ENCODE data around the gene RNF187. TPM values are rescaled to one million over a fixed set of nuclear protein-coding genes. Genes with fewer than 3 reads are reported as not detected.
"Not testable (repeated sequence)": the region's sequence is repeated elsewhere in the genome, so short reads cannot be mapped to it uniquely, and the experiment has no call there.

RNF187 gene
- total RNA-seq, 4 donors from 2014 or later = 20.8 to 26.5 (median 23.5) TPM

DNA sequence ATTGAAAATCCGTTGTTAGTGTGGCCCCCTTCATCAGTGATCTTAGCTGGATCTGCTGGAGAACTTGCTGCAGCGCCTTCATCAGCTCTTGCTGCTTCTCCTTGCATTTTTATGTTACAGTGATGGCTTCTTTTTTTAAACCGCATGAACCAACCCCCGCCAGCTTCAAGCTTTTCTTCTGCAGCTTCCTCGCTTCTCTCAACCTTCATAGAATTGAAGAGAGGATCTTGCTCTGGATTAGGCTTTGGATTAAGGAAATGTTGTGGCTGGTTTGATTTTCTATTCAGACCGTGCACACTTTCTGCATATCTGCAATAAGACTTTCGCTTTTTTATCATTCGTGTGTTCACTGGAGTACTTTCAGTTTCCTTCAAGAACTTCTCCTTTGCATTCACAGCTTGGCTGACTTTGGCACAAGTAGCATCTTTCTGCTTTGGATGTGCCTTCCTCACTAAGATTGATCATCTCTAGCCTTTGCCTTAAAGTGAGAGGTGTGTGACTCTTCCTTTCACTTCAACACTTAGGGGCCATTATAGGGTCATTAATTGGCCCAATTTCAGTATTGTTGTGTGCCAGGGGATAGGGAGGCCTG, 13.1 kb downstream of the RNF187 start:
- TF ChIP-seq, protein P1, sequence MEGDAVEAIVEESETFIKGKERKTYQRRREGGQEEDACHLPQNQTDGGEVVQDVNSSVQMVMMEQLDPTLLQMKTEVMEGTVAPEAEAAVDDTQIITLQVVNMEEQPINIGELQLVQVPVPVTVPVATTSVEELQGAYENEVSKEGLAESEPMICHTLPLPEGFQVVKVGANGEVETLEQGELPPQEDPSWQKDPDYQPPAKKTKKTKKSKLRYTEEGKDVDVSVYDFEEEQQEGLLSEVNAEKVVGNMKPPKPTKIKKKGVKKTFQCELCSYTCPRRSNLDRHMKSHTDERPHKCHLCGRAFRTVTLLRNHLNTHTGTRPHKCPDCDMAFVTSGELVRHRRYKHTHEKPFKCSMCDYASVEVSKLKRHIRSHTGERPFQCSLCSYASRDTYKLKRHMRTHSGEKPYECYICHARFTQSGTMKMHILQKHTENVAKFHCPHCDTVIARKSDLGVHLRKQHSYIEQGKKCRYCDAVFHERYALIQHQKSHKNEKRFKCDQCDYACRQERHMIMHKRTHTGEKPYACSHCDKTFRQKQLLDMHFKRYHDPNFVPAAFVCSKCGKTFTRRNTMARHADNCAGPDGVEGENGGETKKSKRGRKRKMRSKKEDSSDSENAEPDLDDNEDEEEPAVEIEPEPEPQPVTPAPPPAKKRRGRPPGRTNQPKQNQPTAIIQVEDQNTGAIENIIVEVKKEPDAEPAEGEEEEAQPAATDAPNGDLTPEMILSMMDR (IDR thresholded peaks at IDR 0.05) = no peak
- DNase-seq (ENCODE audit: low spot score) (no peak), ATAC-seq (ENCODE audit: low FRiP score) (no peak)

DNA sequence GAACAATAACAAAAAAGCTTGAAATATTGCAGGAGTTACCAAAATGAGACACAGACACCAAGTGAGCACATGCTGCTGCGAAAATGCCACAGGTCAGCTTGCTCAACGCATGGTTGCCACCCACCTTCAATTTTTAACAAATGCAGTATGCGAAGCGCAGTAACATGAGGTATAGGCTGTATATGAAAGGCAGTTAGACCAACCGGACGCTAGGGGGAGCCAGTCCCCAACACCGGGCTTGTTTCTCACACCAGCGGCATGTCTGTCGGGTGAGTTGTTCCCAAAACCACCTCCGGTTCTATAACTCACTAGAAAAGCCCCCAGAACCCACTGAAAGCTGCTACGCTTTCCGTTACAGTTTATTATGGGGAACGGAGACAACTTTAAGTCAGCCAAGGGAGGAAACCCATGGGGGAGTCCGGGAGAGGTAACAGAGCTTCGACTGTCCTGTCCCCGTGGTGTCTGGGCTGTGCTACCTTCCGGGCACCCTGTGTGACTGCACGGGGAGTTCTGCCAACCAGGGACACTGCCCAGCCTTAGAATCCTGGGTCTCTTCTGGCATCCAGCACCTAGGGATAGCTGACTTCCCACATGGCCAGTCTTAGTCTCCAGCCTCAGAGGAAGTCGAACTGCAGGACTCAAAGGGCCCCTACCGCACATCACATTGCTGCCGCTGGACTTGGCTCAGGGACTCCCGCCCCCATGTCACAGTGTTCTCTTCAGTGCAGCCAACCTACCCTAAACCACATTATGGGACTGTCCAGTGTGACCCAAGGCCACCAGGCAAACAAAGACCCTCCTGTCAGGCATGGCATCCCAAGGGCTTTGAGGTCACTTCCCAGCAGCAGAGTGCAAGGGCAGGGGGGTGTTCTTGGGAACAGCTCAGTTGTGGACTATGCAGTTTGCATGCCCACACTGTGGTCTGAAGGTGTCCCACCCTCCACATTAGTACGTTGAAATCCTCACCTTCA, 14.0 kb downstream of the RNF187 start:
- peak; percentile 69 for DNase-seq (ENCODE audit: low spot score)
- TF ChIP-seq, protein P1 (IDR thresholded peaks at IDR 0.05) = peak in 2 of 3 donors; percentile 29 to 35
- ATAC-seq (ENCODE audit: low FRiP score) = peak; percentile 95

DNA sequence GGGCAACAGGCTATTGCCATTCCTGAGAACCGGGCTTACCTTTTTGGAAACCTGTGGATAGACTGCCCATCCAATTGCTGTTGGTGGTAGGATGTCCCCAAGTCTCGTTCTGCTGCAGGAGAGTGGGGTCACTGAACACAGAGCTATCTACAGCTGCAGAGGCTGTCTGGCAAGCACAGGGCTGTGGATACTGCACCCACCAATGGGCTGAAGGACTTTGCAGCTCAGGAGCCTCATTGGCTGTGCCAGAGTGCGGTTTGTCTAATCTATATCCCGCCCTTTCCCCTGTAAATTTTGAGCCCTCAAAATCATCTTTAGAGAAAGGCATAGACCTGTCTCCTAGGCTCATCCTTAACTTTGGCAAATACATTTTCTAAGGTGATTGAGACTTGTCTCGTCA, 15.3 kb downstream of the RNF187 start:
- TF ChIP-seq, protein P1 (IDR thresholded peaks at IDR 0.05) = no peak
- ATAC-seq (ENCODE audit: low FRiP score) (no peak), DNase-seq (ENCODE audit: low spot score) (no peak)

DNA sequence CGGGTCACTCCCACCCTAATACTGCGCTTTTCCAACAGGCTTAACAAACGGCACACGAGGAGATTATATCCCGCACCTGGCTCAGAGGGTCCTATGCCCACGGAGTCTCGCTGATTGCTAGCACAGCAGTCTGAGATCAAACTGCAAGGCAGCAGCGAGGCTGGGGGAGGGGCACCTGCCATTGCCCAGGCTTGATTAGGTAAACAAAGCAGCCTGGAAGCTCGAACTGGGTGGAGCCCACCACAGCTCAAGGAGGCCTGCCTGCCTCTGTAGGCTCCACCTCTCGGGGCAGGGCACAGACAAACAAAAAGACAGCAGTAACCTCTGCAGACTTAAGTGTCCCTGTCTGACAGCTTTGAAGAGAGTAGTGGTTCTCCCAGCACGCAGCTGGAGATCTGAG, 18.8 kb downstream of the RNF187 start:
- not testable (repeated sequence) for ATAC-seq (ENCODE audit: low FRiP score); DNase-seq (ENCODE audit: low spot score)

DNA sequence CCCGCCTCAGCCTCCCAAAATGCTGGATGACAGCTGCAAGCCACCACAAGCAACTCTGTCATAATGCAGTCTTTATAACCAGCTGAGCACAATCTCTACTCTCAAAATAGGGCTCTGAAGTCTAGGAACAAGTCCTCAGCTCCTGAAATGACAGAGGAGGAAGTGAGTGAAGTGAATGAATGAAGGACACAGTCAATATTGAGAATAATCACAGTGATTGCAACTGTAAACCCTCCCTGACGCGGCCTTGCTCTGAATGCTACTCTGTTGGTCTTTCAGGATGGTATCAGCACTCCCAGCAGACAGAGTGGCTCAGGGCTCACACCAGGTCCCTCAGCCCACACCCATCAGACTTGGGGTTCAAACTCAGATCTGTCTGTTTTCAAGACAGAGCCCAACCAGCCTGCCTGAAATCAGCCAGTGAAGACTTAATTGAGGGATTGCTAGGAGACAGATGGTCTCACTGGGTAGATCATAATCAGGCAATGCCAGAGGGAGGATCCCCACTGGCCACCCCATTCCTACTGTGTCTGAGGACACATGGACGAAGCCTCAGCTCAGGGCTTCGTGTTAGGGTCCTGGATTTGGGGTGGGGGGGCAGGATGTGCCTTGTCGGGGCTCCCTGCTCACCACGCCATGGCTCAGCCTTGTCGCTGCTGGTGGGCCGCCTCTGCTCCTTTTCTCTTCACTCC, 20.9 kb downstream of the RNF187 start:
- DNase-seq (ENCODE audit: low spot score) = no peak
- TF ChIP-seq, protein P1 (IDR thresholded peaks at IDR 0.05) = no peak
- ATAC-seq (ENCODE audit: low FRiP score) = no peak

DNA sequence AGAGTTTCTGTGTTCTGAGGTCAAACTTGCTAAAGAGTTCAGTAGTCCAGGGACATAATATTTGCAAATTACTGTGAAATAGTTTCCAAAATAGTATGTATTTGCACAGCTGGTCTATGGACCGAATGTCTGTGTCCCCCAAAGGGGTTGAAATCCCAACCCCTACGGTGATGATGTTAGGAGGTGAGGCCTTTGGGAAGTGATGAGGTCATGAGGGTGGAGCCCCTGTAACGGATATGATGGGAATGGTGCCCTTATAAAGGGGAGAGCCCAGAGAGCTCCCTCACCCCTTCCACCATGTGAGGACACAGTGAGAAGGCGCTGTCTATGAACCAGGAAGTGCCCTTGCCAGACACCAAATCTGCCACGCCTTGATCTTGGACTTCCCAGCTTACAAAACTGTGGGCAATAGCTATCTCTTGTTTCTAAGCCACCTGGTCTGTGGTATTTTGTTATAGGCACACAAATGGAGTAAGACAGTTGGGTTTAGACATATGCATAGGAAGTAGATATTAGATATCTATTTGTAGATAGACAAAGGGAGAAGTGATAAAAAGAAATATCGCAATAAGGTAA, 21.7 kb downstream of the RNF187 start:
- TF ChIP-seq, protein P1 (IDR thresholded peaks at IDR 0.05) = no peak
- ATAC-seq (ENCODE audit: low FRiP score) (no peak), DNase-seq (ENCODE audit: low spot score) (no peak)
